Measurements from ENCODE around the gene ROBO1. TPM values are rescaled to one million over a fixed set of nuclear protein-coding genes. Genes with fewer than 3 reads are reported as not detected.
"Not testable (repeated sequence)": the region's sequence is repeated elsewhere in the genome, so short reads cannot be mapped to it uniquely, and the experiment has no call there.

ROBO1 gene
- total RNA-seq, 1 experiment from 2014 or later: 73.4 TPM

DNA sequence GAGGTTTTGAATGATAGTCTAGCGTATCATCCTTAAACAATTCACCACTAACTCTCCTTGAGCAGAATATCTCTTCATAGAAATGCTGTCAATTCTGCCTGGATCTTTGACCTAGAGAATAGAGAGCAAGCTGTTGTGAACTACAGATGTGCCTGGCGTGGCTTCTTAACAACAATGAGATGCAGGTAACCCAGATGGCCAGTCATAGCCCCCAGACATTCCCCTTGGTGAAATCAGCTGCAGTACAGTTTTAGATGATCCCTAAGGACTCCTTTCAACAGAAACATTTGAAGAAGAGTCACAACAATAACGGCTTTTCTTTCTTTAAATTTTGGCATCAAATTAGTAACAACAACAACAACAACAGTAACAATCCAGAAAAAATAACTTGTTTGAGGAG, 1041.3 kb downstream of the ROBO1 start:
- Histone ChIP-seq H3K9me3 (replicated peaks) (no peaks in the 10 kb centered on the region), H3K36me3 (no peaks in the 10 kb centered on the region), H3K4me3 (no peak overlapping the region), H3K27me3 (no peaks in the 10 kb centered on the region), H3K27ac (no peak overlapping the region), H3K4me1 (peaks cover 8% of the 10 kb centered on the region; the same call in 1 of the 2 replicates)
- no peak for DNase-seq

DNA sequence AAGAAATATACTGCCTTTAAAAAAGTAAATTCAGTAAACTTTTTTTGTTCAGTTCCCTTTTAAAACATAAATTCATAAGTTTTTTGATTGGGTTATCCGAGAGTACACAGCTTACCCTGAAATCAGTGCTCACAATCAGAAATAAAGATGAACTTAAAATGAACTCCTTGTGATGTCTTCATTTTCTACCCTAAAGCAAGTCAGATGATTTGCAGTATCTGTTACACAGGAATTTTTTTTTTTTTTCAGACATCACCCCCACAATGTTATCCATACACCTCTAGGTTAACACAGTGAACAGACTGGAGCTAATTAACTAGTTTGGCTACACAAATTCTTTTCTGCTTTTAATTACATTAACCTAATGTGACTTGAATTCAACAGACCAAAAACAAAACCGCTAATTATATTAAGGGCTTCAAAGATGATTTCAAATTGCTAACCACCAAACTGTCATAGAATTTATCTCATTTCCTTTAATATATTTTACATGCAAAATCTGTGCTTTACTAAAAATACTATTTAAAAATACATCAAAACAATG, 1042.0 kb downstream of the ROBO1 start:
- Histone ChIP-seq H3K36me3 (no peaks in the 10 kb centered on the region), H3K4me3 (no peak overlapping the region), H3K9me3 (replicated peaks) (no peaks in the 10 kb centered on the region), H3K27me3 (no peaks in the 10 kb centered on the region), H3K4me1 (peaks cover 8% of the 10 kb centered on the region; the same call in 1 of the 2 replicates), H3K27ac (no peak overlapping the region)
- DNase-seq: no peak

- no peak overlapping the region for H3K27ac ChIP-seq
- no peaks in the 10 kb centered on the region for H3K27me3 ChIP-seq
- H3K36me3 ChIP-seq: no peaks in the 10 kb centered on the region
- H3K9me3 ChIP-seq (replicated peaks): no peaks in the 10 kb centered on the region
- no peak for DNase-seq
- no peak overlapping the region for H3K4me3 ChIP-seq
- peaks cover 8% of the 10 kb centered on the region; the same call in 1 of the 2 replicates for H3K4me1 ChIP-seq
Observed at GRCh38 chr3:78724859-78725258, 1042.9 kb downstream of the ROBO1 start.

GRCh38 chr3:78724364-78724763, 1043.4 kb downstream of the ROBO1 start:
- not testable (repeated sequence) for H3K27ac ChIP-seq; H3K36me3 ChIP-seq; H3K27me3 ChIP-seq; DNase-seq; H3K9me3 ChIP-seq (replicated peaks); H3K4me3 ChIP-seq; H3K4me1 ChIP-seq

- Histone ChIP-seq H3K27me3 (no peaks in the 10 kb centered on the region), H3K4me3 (no peak overlapping the region), H3K9me3 (replicated peaks) (no peaks in the 10 kb centered on the region), H3K36me3 (no peaks in the 10 kb centered on the region), H3K4me1 (no peaks in the 10 kb centered on the region), H3K27ac (no peak overlapping the region)
- DNase-seq: no peak
Observed at GRCh38 chr3:78721771-78722543, 1045.8 kb downstream of the ROBO1 start.

- 0 out of 2 replicates have a peak, but pooled peaks cover 2% of the 10 kb centered on the region for H3K4me1 ChIP-seq
- H3K27me3 ChIP-seq: no peaks in the 10 kb centered on the region
- no peak overlapping the region for H3K27ac ChIP-seq
- H3K9me3 ChIP-seq (replicated peaks): no peaks in the 10 kb centered on the region
- H3K4me3 ChIP-seq: no peak overlapping the region
- H3K36me3 ChIP-seq: no peaks in the 10 kb centered on the region
- no peak for DNase-seq
Observed at GRCh38 chr3:78718707-78719106, 1049.1 kb downstream of the ROBO1 start.

- Histone ChIP-seq H3K9me3 (replicated peaks) (no peaks in the 10 kb centered on the region), H3K27ac (no peak overlapping the region), H3K36me3 (no peaks in the 10 kb centered on the region), H3K27me3 (no peaks in the 10 kb centered on the region), H3K4me3 (no peak overlapping the region), H3K4me1 (0 out of 2 replicates have a peak, but pooled peaks cover 2% of the 10 kb centered on the region)
- no peak for DNase-seq
Observed at GRCh38 chr3:78717041-78717440, 1050.8 kb downstream of the ROBO1 start.

GRCh38 chr3:78712941-78713340, 1054.9 kb downstream of the ROBO1 start:
- no peak for DNase-seq
- no peak overlapping the region for H3K4me3 ChIP-seq
- H3K27ac ChIP-seq: no peak overlapping the region
- no peaks in the 10 kb centered on the region for H3K36me3 ChIP-seq
- H3K27me3 ChIP-seq: no peaks in the 10 kb centered on the region
- H3K4me1 ChIP-seq: 0 out of 2 replicates have a peak, but pooled peaks cover 2% of the 10 kb centered on the region
- H3K9me3 ChIP-seq (replicated peaks): no peaks in the 10 kb centered on the region

DNA sequence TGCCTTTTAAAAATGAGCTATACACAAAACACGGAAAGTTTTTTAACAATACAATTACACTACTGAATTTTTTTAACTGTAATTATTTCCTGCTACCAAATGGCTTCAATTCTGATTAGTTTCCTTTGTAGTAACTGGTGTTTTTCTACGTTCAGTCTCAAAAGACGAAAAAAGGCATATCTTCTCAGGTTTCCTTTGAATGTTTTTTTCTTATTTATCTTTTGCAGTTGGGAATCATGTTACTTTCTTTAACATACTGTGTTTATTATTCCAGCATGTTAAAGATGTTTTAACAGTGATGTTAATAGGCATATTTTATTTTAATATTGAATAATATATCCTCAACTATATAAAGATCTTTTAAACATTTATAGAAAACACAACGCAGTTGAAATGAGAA, 1055.5 kb downstream of the ROBO1 start:
- DNase-seq: no peak
- Histone ChIP-seq H3K27me3 (no peaks in the 10 kb centered on the region), H3K4me1 (0 out of 2 replicates have a peak, but pooled peaks cover 2% of the 10 kb centered on the region), H3K36me3 (no peaks in the 10 kb centered on the region), H3K27ac (no peak overlapping the region), H3K4me3 (no peak overlapping the region), H3K9me3 (replicated peaks) (no peaks in the 10 kb centered on the region)

DNA sequence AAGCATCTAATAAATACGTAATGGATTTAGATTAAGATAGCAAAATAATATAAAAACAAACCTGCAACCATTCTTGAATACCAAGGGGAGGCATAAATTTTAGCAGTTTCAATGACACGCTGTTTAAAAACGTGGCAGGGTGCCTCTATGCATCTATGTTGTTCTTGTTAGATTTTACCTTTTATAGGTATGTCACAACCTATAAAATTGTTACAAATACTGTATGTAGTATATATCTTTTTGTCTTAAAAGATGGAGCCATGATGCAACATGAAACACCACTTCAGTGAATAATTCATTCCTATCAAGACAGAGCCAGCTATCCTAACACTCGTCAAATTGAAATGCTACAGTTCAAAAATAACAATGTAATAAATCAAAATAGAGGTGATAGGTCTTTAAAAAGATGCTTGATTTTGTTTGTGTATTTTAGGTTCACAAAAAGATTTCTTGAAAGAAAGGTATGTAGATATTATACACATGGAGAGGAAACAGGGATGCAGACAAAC, 1059.2 kb downstream of the ROBO1 start:
- no peaks in the 10 kb centered on the region for H3K9me3 ChIP-seq (replicated peaks)
- H3K36me3 ChIP-seq: no peaks in the 10 kb centered on the region
- H3K27ac ChIP-seq: no peak overlapping the region
- H3K27me3 ChIP-seq: no peaks in the 10 kb centered on the region
- no peaks in the 10 kb centered on the region for H3K4me1 ChIP-seq
- no peak overlapping the region for H3K4me3 ChIP-seq
- DNase-seq: no peak

DNA sequence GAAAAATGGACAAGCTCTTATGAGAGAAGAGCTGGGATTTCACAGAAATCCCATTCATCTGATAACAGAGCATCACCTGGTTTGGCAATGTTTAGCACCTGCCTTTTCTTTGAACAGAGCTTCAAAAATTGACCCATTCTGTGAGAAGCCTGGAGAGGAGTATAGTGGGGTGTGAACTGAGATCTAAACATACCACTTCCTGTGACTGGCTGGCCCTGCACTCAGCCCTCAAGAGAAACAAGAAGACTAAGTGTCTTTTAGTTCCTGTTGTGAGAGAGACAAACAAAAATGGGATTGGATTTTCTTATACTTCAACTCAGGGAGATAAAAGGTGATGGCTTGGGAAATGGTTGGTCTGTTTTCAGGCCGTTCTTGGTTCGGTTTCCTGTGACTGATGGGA, 1060.2 kb downstream of the ROBO1 start:
- Histone ChIP-seq H3K4me1 (no peaks in the 10 kb centered on the region), H3K27ac (no peak overlapping the region), H3K27me3 (no peaks in the 10 kb centered on the region), H3K9me3 (replicated peaks) (no peaks in the 10 kb centered on the region), H3K4me3 (no peak overlapping the region), H3K36me3 (no peaks in the 10 kb centered on the region)
- no peak for DNase-seq

DNA sequence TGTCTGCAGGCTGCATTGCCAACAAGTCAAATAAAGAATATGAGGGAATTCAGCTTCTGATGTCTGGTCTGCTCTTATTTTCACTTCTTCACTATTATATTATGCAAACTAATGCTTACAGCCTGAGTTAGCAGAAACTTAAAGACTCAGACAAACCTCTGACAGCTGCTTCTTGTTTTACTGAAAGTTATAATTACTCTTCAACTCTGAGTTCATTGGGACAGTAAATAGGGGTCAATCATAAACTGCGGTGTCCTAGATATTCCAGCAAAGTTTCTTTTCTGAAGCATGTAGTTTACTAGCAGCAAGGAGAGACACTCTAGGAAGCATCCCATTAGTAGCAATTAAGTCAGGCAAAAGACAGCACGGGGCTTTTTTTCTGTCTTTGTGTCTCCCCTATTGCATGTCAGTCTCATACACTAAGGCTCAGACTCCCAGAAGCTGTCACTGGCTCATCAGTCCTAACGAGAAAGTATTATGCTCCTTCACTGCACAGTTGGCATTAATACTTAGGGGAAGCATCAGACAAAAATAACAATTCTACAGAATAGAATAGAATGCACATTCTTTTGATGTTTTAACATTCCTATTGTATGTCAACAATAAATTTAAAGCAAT, 1060.8 kb downstream of the ROBO1 start:
- H3K4me3 ChIP-seq: no peak overlapping the region
- no peak overlapping the region for H3K27ac ChIP-seq
- no peaks in the 10 kb centered on the region for H3K36me3 ChIP-seq
- H3K4me1 ChIP-seq: no peaks in the 10 kb centered on the region
- H3K27me3 ChIP-seq: no peaks in the 10 kb centered on the region
- H3K9me3 ChIP-seq (replicated peaks): no peaks in the 10 kb centered on the region
- DNase-seq: no peak

GRCh38 chr3:78703944-78704343, 1063.9 kb downstream of the ROBO1 start:
- H3K9me3 ChIP-seq (replicated peaks): no peaks in the 10 kb centered on the region
- DNase-seq: no peak
- no peak overlapping the region for H3K4me3 ChIP-seq

DNA sequence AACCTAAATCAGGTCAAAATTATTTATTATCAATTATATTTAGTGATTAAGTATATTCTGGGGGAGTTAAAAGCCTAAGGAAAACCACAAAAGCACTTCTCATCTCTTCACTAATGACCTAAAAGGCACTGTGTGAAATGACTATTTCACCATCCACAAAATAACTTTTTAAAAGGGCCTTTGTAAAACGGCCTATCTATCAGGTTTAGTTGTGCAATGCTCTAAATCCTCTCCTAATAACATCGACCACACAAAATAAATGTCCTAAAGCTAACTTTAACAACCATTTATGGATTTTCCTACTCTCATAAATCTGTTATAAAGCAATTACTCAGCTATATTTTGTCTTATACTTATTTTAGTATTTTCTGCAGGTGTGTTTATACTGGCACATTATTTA, 1066.3 kb downstream of the ROBO1 start:
- no peak overlapping the region for H3K27ac ChIP-seq
- no peak for DNase-seq
- no peak overlapping the region for H3K4me3 ChIP-seq
- H3K36me3 ChIP-seq: no peaks in the 10 kb centered on the region
- H3K4me1 ChIP-seq: no peaks in the 10 kb centered on the region
- H3K27me3 ChIP-seq: no peaks in the 10 kb centered on the region
- no peaks in the 10 kb centered on the region for H3K9me3 ChIP-seq (replicated peaks)

More at GRCh38 chr3:78703944-78704343, 1063.9 kb downstream of the ROBO1 start:
- H3K36me3 ChIP-seq: no peaks in the 10 kb centered on the region
- no peak overlapping the region for H3K27ac ChIP-seq
- no peaks in the 10 kb centered on the region for H3K27me3 ChIP-seq
- no peaks in the 10 kb centered on the region for H3K4me1 ChIP-seq

DNA sequence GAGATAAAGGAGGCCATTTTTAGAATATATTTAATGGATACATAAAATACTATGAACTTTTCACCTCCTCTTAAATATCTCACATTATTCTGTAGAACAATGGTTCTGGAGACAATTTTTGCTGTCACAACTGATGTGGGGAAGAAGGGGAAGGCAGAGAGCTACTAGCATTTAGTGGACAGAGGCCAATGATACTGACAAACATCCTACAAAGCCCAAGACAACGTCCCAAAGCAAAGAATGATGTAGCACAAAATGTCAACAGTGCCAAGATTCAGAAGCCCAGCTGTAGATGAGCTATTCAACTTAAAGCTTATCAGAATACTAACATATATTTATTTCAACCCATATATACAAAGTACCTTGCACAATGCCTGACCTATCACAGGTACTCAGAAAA, 1069.4 kb downstream of the ROBO1 start:
- no peak for DNase-seq
- Histone ChIP-seq H3K4me3 (no peak overlapping the region), H3K4me1 (no peaks in the 10 kb centered on the region), H3K27ac (no peak overlapping the region), H3K9me3 (replicated peaks) (no peaks in the 10 kb centered on the region), H3K36me3 (no peaks in the 10 kb centered on the region), H3K27me3 (no peaks in the 10 kb centered on the region)

Data from SJCRH30 (cell line).